Body of pancreas (tissue), 4 donors: ENCODE results near the gene TMC1.

Experiments used
- CTCF ChIP-seq, 7 experiments: fragments of 450-650 bp in 4 of 7; fragments of 200-600 bp in 3 of 7; sonication (generic) in 3 of 7; IDR thresholded peaks; one replicate each; pipeline ENCODE4 v1.5.1; 2016 to 2019; ENCODE audit warnings: antibody characterized with exemption in 7 of 7
- POLR2A ChIP-seq, 3 donors: fragments of 450-650 bp; IDR thresholded peaks; one replicate each; pipeline ENCODE4 v1.6.1; 2016; ENCODE audit warnings: antibody characterized with exemption in 3 of 3, mild to moderate bottlenecking in 2 of 3

DNA sequence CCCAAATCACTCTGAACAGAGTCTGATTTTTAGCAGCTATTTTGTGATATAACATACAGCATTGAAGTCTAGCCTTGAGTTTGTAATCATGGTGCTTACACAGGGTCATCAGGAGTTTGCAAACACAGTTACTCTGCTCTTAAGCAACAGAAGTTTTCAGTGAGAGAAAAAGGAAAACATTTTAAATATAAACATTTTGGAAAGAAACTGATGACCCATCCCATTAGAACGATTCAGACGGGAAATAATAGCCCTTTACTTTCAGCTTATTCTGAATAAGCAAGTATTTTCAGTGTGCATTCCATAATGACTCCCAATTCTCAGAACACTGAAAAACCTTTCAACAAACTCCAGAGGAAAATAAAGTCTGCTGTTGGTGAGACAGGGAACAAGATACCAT is 46.7 kb upstream of the TMC1 start:
- TF ChIP-seq POLR2A (IDR thresholded peaks at IDR 0.05) (no peak), CTCF (IDR thresholded peaks at IDR 0.05) (no peak)
